GM06990 (cell line): ENCODE data around the gene CCL14.
A peak's percentile ranks its signal among the peaks of the same experiment; 100 is the strongest.
"Not testable (repeated sequence)": the region's sequence is repeated elsewhere in the genome, so short reads cannot be mapped to it uniquely, and the experiment has no call there.

Experiments used
- DNase-seq: peaks from one replicate; pipeline ENCODE4 v3.0.0-alpha.2; 2011; ENCODE audit not compliant: insufficient read length; ENCODE audit errors: extremely low read depth
- H3K27me3 ChIP-seq: replicated peaks from 2 replicates; pipeline ENCODE4 v1.6.0; 2011; ENCODE audit warnings: low read length; ENCODE audit not compliant: control insufficient read depth, insufficient read depth
- H3K36me3 ChIP-seq: 2 replicates; pipeline ENCODE4 v1.5.1; 2011; ENCODE audit warnings: low read length; ENCODE audit not compliant: control insufficient read depth, insufficient read depth
- H3K4me3 ChIP-seq: replicated peaks from 2 replicates; pipeline ENCODE4 v1.5.1; 2011; ENCODE audit warnings: low read depth, mild to moderate bottlenecking, control low read depth, low read length
- CTCF ChIP-seq: IDR thresholded peaks from 2 replicates; pipeline ENCODE4 v1.5.1; 2011; ENCODE audit warnings: low read length, control low read depth, mild to moderate bottlenecking, inconsistent platforms; ENCODE audit not compliant: insufficient read depth, poor library complexity, severe bottlenecking

Gene CCL14

DNA sequence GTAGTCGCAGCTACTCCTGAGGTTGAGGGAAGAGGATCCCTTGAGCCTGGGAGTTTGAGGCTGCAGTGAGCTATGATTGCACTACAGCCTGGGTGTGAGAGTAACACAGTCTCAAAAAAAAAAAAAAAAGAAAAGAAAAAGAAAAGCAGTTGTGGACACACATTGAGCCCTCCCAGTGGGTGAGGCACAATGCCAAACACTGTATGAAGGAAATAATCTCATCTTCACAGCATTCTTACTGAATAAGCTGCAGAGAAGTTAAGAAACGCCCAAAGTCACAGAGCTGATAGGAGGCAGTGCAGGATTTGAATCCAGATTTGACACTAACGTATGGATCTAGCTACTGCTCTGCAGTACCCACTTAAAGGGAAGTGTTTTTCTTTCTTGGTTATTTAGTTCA lies 37.1 kb downstream of the CCL14 start:
- DNase-seq, result no peak

DNA sequence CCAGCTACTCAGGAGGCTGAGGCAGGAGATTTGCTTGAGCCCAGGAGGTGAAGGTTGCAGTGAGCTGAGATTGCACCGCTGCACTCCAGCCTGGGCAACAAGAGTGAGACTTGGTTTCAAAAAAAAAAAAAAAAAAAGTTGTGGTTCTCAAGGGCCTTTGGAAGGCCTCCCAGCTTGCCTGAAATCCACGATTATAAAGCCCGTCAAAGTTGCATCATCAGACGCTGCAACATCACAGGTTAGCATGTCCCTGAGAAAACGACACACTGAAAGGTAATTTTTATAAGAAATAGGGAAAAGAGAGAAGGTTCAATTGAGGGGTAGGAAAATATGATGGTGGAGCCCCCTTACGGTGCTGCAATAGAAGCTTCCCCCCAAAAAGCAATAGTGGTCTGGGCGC lies 38.4 kb downstream of the CCL14 start:
- no peak for DNase-seq
- TF ChIP-seq CTCF, result no peak

More for the DNA sequence above, 37.1 kb downstream of the CCL14 start:
- no peak overlapping the region for H3K4me3 ChIP-seq
- no peaks in the 10 kb centered on the region for H3K27me3 ChIP-seq
- TF ChIP-seq CTCF, result no peak
- no peaks in the 10 kb centered on the region for H3K36me3 ChIP-seq

GRCh38 chr17:35947156-35947585 lies 39.4 kb downstream of the CCL14 start:
- DNase-seq, result no peak
- TF ChIP-seq CTCF, result peak; percentile 93
- Histone ChIP-seq H3K36me3 (no peaks in the 10 kb centered on the region), H3K4me3 (no peak overlapping the region), H3K27me3 (no peaks in the 10 kb centered on the region)

More for the DNA sequence above, 38.4 kb downstream of the CCL14 start:
- no peaks in the 10 kb centered on the region for H3K36me3 ChIP-seq
- H3K27me3 ChIP-seq, result no peaks in the 10 kb centered on the region
- no peak overlapping the region for H3K4me3 ChIP-seq

DNA sequence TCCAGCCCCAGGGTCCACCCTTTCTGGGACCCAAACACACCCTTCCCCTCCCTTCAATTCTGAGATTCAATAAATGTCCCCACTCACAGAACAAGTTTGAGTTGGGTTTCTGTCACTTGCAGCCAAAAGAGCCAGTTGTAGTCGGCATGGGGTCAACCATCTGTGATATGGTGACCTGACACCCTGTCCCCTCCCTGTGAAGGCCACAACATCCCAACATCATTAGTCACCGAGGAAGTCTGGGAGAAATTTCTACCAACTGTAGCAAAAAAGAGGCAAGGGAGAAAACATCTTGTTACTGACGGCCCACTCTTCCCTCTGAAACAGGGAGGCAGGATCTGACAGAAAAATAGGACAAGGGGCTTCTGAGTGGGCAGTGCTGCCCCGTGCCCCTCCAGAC lies 42.4 kb downstream of the CCL14 start:
- no peak for DNase-seq
- Histone ChIP-seq H3K27me3 (no peaks in the 10 kb centered on the region), H3K4me3 (no peak overlapping the region), H3K36me3 (no peaks in the 10 kb centered on the region)
- TF ChIP-seq CTCF, result no peak

DNA sequence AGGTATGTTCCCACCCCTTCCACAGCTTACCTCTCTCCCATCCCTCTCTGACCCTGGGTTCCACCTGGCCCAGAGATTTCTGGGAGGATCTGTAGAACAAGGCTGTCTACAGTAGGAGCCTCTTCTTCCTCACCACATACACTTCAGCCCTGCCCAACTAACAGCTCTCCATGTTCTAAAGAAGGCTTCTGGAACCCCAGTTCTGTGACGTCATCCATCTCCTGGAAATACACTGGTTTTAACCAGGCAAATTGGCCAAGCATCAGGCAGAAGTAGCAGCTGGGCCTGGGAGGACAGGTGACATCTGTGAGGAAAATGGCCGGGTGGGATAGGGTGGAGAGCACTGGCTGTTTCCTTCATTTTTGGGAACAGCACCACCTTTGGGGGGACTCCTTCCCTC lies 43.0 kb downstream of the CCL14 start, which contains the start of gene LYZL6:
LYZL6 (minus strand) TSS at position 177 of the 400 bp plus-strand sequence. CDS start 4,357 bp downstream, outside the sequence.
- no peaks in the 10 kb centered on the region for H3K27me3 ChIP-seq
- no peak for TF ChIP-seq CTCF
- H3K36me3 ChIP-seq, result no peaks in the 10 kb centered on the region
- no peak within 1 kb of the TSS for H3K4me3 ChIP-seq
- no peak for DNase-seq

- Histone ChIP-seq H3K4me3 (no peak overlapping the region), H3K36me3 (no peaks in the 10 kb centered on the region), H3K27me3 (no peaks in the 10 kb centered on the region)
- DNase-seq, result no peak
- TF ChIP-seq CTCF, result no peak
Observed at GRCh38 chr17:35942588-35943186, 43.8 kb downstream of the CCL14 start.

DNA sequence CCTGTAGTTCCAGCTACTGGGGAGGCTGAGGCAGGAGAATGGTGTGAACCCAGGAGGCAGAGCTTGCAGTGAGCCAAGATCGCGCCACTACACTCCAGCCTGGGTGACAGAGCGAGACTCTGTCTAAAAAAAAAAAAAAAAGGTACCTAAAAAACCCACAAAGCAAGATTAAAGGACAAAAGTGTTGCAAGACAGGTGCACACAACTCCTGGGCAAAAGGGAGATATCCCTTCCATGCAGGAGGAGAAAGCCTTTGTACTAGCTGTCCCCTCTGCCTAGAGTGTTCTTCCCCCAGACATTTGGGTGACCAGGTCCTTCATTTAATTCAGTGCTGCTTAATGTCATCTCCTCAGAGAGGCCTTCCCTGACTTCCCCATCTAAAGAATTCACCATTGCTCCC lies 48.0 kb downstream of the CCL14 start:
- H3K27me3 ChIP-seq, DNase-seq, H3K36me3 ChIP-seq, H3K4me3 ChIP-seq: not testable (repeated sequence)
